Liver (tissue), 9 donors: ENCODE results near the gene FAAP100. TPM values are rescaled to one million over a fixed set of nuclear protein-coding genes. Genes with fewer than 3 reads are reported as not detected.

Experiments
- DNase-seq: peaks from one replicate; pipeline ENCODE4 v3.0.0-alpha.2; 2017; ENCODE audit warnings: low spot score
- H3K27ac ChIP-seq, 2 donors: one replicate each; pipeline ENCODE4 v1.7.0; 2013; ENCODE audit warnings: inconsistent platforms in 2 of 2, low read length in 2 of 2, control low read depth in 1 of 2, low read depth in 1 of 2, mild to moderate bottlenecking in 1 of 2
- H3K27me3 ChIP-seq, 4 donors: one replicate each; pipeline versions ENCODE4 v1.6.1 to v1.7.0; 2013; ENCODE audit warnings: low read length in 3 of 4, inconsistent platforms in 1 of 4, mild to moderate bottlenecking in 1 of 4, moderate library complexity in 1 of 4; ENCODE audit not compliant: control insufficient read depth in 4 of 4, insufficient read depth in 4 of 4
- H3K36me3 ChIP-seq, 4 donors: one replicate each; pipeline versions ENCODE4 v1.6.1 to v1.7.0; 2013; ENCODE audit warnings: low read length in 3 of 4, mild to moderate bottlenecking in 3 of 4, low read depth in 1 of 4, moderate library complexity in 1 of 4; ENCODE audit not compliant: control insufficient read depth in 4 of 4, insufficient read depth in 3 of 4
- H3K4me1 ChIP-seq, 4 donors: one replicate each; pipeline versions ENCODE4 v1.6.1 to v1.7.0; 2013; ENCODE audit warnings: low read length in 3 of 4, mild to moderate bottlenecking in 3 of 4, moderate library complexity in 1 of 4; ENCODE audit not compliant: control insufficient read depth in 4 of 4, insufficient read depth in 4 of 4
- H3K4me3 ChIP-seq, 3 donors: one replicate each; pipeline versions ENCODE4 v1.6.1 to v1.7.0; 2013; ENCODE audit warnings: low read length in 3 of 3, control low read depth in 1 of 3, low read depth in 1 of 3, mild to moderate bottlenecking in 1 of 3
- H3K9ac ChIP-seq, 2 donors: one replicate each; pipeline ENCODE4 v1.7.0; 2013; ENCODE audit warnings: low read length in 2 of 2, mild to moderate bottlenecking in 2 of 2, moderate library complexity in 2 of 2, control low read depth in 1 of 2, low read depth in 1 of 2
- H3K9me3 ChIP-seq, 4 donors: one replicate each; pipeline versions ENCODE4 v1.6.1 to v1.7.0; 2013; ENCODE audit warnings: low read length in 3 of 4; ENCODE audit not compliant: control insufficient read depth in 4 of 4
- ATF3 ChIP-seq: IDR thresholded peaks from 2 replicates; pipeline ENCODE4 v1.6.1; 2016; ENCODE audit warnings: antibody characterized with exemption
- CTCF ChIP-seq: fragments of 150-350 bp; IDR thresholded peaks from 2 replicates; pipeline ENCODE4 v1.5.1; 2017; ENCODE audit warnings: improper control_type of control experiment, low read depth, low read length; ENCODE audit not compliant: missing input control
- EGR1 ChIP-seq, 2 donors: IDR thresholded peaks; 2 replicates each; pipeline ENCODE4 v1.6.1; 2016 to 2018; ENCODE audit warnings: antibody characterized with exemption in 2 of 2, low read depth in 2 of 2
- FOXA1 ChIP-seq: IDR thresholded peaks from 2 replicates; pipeline ENCODE4 v1.6.1; 2016; ENCODE audit warnings: antibody characterized with exemption
- FOXA2 ChIP-seq: IDR thresholded peaks from 2 replicates; pipeline ENCODE4 v1.6.1; 2016; ENCODE audit warnings: antibody characterized with exemption
- GABPA ChIP-seq, 2 donors: IDR thresholded peaks in 1 of 2; conservative IDR thresholded peaks in 1 of 2; 2 replicates each; pipeline ENCODE4 v1.6.1; 2016; ENCODE audit warnings: antibody characterized with exemption in 2 of 2, mild to moderate bottlenecking in 1 of 2, moderate library complexity in 1 of 2
- HNF4A ChIP-seq, 2 donors: conservative IDR thresholded peaks; 2 replicates each; pipeline ENCODE4 v1.6.1; 2016; ENCODE audit warnings: antibody characterized with exemption in 2 of 2, mild to moderate bottlenecking in 2 of 2
- HNF4G ChIP-seq: IDR thresholded peaks from 2 replicates; pipeline ENCODE4 v1.6.1; 2016; ENCODE audit warnings: antibody characterized with exemption
- JUND ChIP-seq, 2 donors: IDR thresholded peaks; 2 replicates each; pipeline ENCODE4 v1.6.1; 2016; ENCODE audit warnings: antibody characterized with exemption in 2 of 2
- MAX ChIP-seq: IDR thresholded peaks from 2 replicates; pipeline ENCODE4 v1.6.1; 2016; ENCODE audit warnings: antibody characterized with exemption
- NR2F2 ChIP-seq: IDR thresholded peaks from 2 replicates; pipeline ENCODE4 v1.6.1; 2016; ENCODE audit warnings: antibody characterized with exemption
- RAD21 ChIP-seq, 2 donors: IDR thresholded peaks; 2 replicates each; pipeline ENCODE4 v1.6.1; 2016; ENCODE audit warnings: antibody characterized with exemption in 2 of 2, mild to moderate bottlenecking in 2 of 2
- REST ChIP-seq: IDR thresholded peaks from 2 replicates; pipeline ENCODE4 v1.6.1; 2016; ENCODE audit warnings: antibody characterized with exemption, mild to moderate bottlenecking
- RXRA ChIP-seq, 2 donors: IDR thresholded peaks; 2 replicates each; pipeline ENCODE4 v1.6.1; 2017 to 2018; ENCODE audit warnings: antibody characterized with exemption in 2 of 2, mild to moderate bottlenecking in 1 of 2
- SP1 ChIP-seq: IDR thresholded peaks from 2 replicates; pipeline ENCODE4 v1.6.1; 2018; ENCODE audit warnings: antibody characterized with exemption, mild to moderate bottlenecking
- TAF1 ChIP-seq: conservative IDR thresholded peaks from 2 replicates; pipeline ENCODE4 v1.6.1; 2016; ENCODE audit warnings: antibody characterized with exemption, mild to moderate bottlenecking
- YY1 ChIP-seq: IDR thresholded peaks from 2 replicates; pipeline ENCODE4 v1.6.1; 2016; ENCODE audit warnings: antibody characterized with exemption, mild to moderate bottlenecking
- ZBTB33 ChIP-seq: IDR thresholded peaks from 2 replicates; pipeline ENCODE4 v1.6.1; 2016; ENCODE audit warnings: antibody characterized with exemption
- WGBS: extraction: QIAGEN DNeasy Blood & Tissue Kit; methylation state at CpG from one replicate; pipeline ENCODE4 v1.1.7; 2013; 5-methylcytosine and 5-hydroxymethylcytosine counted together
- polyA plus RNA-seq, 2 donors: library from polyadenylated mRNA; stranded (reverse) in 1 of 2; unstranded in 1 of 2; fragments of 200-250 nt in 1 of 2; fragments of >200 nt in 1 of 2; fragmentation: Nextera tagmentation in 1 of 2; extraction: Ambion mirVana in 1 of 2; gene quantifications; one replicate each; pipeline versions ENCODE4 v1.2.1 to v1.2.3, GENCODE V29; 2013 to 2015
- total RNA-seq, 2 donors: library from RNA; depleted of rRNA; stranded (reverse); fragments of >200 nt; gene quantifications; one replicate each; pipeline ENCODE4 v1.2.3, GENCODE V29; 2014
- donor health status: healthy.
- donor health status: healthy.
- donor health status: healthy.
- donor health status: healthy.
- donor health status: healthy.

FAAP100 gene
- total and polyA plus RNA-seq, 4 donors, result 8.1 to 14.7 (median 9.7) TPM

- H3K36me3 ChIP-seq, result peaks cover 22 to 69% (median 38%) of the 10 kb centered on the region in 4 donors
- TF ChIP-seq JUND (IDR thresholded peaks at IDR 0.05) (no peak), RXRA (IDR thresholded peaks at IDR 0.05) (no peak), GABPA (IDR thresholded peaks at IDR 0.05 in 1 of 2, conservative IDR thresholded peaks at IDR 0.05 in 1 of 2) (no peak), FOXA1 (no peak), HNF4G (no peak), ATF3 (no peak), FOXA2 (no peak), TAF1 (no peak), RAD21 (IDR thresholded peaks at IDR 0.05) (no peak), CTCF (no peak), NR2F2 (no peak), HNF4A (conservative IDR thresholded peaks at IDR 0.05) (no peak), EGR1 (IDR thresholded peaks at IDR 0.05; ENCODE audit: low read depth in 2 of 2) (no peak), SP1 (no peak), YY1 (no peak), MAX (no peak), ZBTB33 (no peak), REST (no peak)
- no peaks in the 10 kb centered on the region for H3K9me3 ChIP-seq
- no peak overlapping the region for H3K4me3 ChIP-seq
- 94% methylated on average over 4 of the region's 4 CpGs for WGBS
- peaks cover 0 to 6% (median 5%) of the 10 kb centered on the region in 4 donors for H3K4me1 ChIP-seq
- no peak overlapping the region for H3K9ac ChIP-seq
- H3K27me3 ChIP-seq, result no peaks in the 10 kb centered on the region
- DNase-seq, result no peak
- no peak overlapping the region for H3K27ac ChIP-seq
Observed at GRCh38 chr17:81561494-81561885, 9.3 kb upstream of the FAAP100 start.
